ENCODE measurements around the gene IFIT2. TPM values are rescaled to one million over a fixed set of nuclear protein-coding genes. Genes with fewer than 3 reads are reported as not detected.
"Not testable (repeated sequence)": the region's sequence is repeated elsewhere in the genome, so short reads cannot be mapped to it uniquely, and the experiment has no call there.

The IFIT2 gene, protein sequence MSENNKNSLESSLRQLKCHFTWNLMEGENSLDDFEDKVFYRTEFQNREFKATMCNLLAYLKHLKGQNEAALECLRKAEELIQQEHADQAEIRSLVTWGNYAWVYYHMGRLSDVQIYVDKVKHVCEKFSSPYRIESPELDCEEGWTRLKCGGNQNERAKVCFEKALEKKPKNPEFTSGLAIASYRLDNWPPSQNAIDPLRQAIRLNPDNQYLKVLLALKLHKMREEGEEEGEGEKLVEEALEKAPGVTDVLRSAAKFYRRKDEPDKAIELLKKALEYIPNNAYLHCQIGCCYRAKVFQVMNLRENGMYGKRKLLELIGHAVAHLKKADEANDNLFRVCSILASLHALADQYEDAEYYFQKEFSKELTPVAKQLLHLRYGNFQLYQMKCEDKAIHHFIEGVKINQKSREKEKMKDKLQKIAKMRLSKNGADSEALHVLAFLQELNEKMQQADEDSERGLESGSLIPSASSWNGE
- polyA plus RNA-seq (ENCODE audit: low read depth in 6 of 6): 10 to 100 TPM in 5 of 6 donors, 1 to 10 TPM in 1; 9.4 to 22.7 (median 14.0) TPM

DNA sequence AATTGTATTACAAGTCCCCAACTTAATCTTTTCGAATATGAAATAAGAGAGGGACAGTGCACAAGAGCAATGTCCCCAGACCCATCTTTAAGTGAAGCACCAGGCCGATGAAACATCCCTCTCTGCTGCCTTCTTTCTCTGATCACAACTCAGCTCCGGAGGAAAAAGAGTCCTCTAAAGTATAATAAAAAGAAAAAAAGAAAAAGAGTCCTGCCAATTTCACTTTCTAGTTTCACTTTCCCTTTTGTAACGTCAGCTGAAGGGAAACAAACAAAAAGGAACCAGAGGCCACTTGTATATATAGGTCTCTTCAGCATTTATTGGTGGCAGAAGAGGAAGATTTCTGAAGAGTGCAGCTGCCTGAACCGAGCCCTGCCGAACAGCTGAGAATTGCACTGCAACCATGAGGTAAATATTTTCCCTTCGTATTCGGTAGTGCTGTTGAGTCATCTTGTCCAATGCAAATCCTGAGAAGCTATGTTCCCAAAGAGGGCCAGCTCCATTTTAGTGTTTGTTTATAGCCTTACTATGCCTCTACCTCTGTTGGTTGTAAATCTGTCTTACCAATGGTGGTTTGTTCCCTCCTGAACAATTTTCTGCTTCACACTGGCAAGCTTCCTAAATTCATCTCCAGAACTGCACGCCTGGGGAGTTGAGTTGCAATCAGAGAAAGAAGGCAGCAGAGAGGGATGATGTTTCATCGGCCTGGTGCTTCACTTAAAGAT is at the start of gene IFIT2:
TSS of gene IFIT2 (plus strand) at position 326 of the 725 bp plus-strand sequence. CDS start at position 404, 78 bp downstream.
- H3K36me3 Mint-ChIP-seq: peaks cover 13 to 15% of the 10 kb centered on the region in 2 donors
- peak within 1 kb of the TSS; percentile 94 to 99 (median 98) for H3K27ac Mint-ChIP-seq
- peaks cover 0 to 9% (median 6%) of the 10 kb centered on the region in 7 donors for H3K9me3 Mint-ChIP-seq
- no peaks in the 10 kb centered on the region for H3K27me3 Mint-ChIP-seq
- peaks cover 38 to 58% (median 56%) of the 10 kb centered on the region in 3 donors for H3K4me1 Mint-ChIP-seq
- ATAC-seq (ENCODE audit: low read depth in 2 of 2) (peak; percentile 91 to 93), DNase-seq (peak; percentile 75)
- peak within 1 kb of the TSS; percentile 89 to 98 (median 96) for H3K4me3 Mint-ChIP-seq

DNA sequence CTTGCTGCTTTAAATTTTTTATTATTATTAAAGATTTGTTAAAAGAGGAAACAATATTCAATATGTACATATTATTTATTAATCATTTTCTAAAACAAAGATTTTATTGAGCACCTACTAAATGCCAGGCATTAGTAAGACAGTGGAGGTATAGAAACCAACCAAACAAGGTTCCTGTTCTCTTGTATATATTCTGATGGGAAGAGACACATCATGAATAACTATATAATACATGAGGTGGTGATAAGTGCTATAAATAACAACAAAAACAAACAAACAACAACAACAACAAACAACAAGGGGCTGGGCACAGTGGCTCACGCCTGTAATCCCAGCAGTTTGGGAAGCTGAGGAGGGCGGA is 49.6 kb upstream of the IFIT2 start:
- peaks cover 0 to 2% (median 0%) of the 10 kb centered on the region in 3 donors for H3K27me3 Mint-ChIP-seq
- no peak for DNase-seq
- peak overlapping the region in 4 of 8 donors; percentile 37 to 99 (median 92) for H3K4me3 Mint-ChIP-seq
- H3K36me3 Mint-ChIP-seq: peaks cover 7 to 12% of the 10 kb centered on the region in 2 donors
- ATAC-seq (ENCODE audit: low read depth in 2 of 2): no peak
- peaks cover 6 to 18% (median 12%) of the 10 kb centered on the region in 7 donors for H3K9me3 Mint-ChIP-seq
- H3K27ac Mint-ChIP-seq: peak overlapping the region in 3 of 6 donors; percentile 57 to 89 (median 83)
- H3K4me1 Mint-ChIP-seq: peaks cover 20 to 28% (median 27%) of the 10 kb centered on the region in 3 donors

- H3K36me3 Mint-ChIP-seq: peaks cover 7 to 12% of the 10 kb centered on the region in 2 donors
- H3K27me3 Mint-ChIP-seq; H3K4me3 Mint-ChIP-seq; DNase-seq; ATAC-seq (ENCODE audit: low read depth in 2 of 2): not testable (repeated sequence)
- peak overlapping the region in 2 of 6 donors; percentile 24 to 56 for H3K27ac Mint-ChIP-seq
- peaks cover 11 to 12% (median 12%) of the 10 kb centered on the region in 3 donors for H3K4me1 Mint-ChIP-seq
- peaks cover 6 to 18% (median 12%) of the 10 kb centered on the region in 7 donors for H3K9me3 Mint-ChIP-seq
Observed at GRCh38 chr10:89255091-89255579, 46.7 kb upstream of the IFIT2 start.

DNA sequence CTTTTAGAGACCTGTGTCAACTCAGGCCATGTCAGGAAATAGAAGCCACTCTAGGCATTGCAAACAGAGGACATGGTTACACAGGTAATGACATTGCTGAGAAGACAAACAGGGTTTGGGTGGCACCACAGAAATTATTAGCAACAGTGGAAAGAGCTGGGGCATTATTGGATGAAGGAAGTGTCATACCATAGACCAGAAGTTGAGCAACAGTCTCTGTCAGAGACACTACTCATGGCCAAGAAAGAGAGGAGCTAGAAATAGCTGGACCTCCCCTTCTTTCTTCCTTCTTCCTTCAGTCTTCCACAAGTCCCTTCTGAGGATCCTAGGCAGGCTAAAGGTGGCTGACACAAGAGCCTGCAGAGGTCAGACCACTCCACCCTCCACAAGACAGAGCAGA is 46.1 kb upstream of the IFIT2 start:
- Mint-ChIP-seq H3K4me1 (peaks cover 9 to 12% (median 11%) of the 10 kb centered on the region in 3 donors), H3K4me3 (no peak overlapping the region), H3K36me3 (peaks cover 7 to 12% of the 10 kb centered on the region in 2 donors), H3K27me3 (peaks cover 0 to 5% (median 0%) of the 10 kb centered on the region in 3 donors), H3K27ac (peak overlapping the region in 2 of 6 donors; percentile 1 to 56), H3K9me3 (peaks cover 6 to 18% (median 12%) of the 10 kb centered on the region in 7 donors)
- no peak for DNase-seq
- ATAC-seq (ENCODE audit: low read depth in 2 of 2): no peak

DNA sequence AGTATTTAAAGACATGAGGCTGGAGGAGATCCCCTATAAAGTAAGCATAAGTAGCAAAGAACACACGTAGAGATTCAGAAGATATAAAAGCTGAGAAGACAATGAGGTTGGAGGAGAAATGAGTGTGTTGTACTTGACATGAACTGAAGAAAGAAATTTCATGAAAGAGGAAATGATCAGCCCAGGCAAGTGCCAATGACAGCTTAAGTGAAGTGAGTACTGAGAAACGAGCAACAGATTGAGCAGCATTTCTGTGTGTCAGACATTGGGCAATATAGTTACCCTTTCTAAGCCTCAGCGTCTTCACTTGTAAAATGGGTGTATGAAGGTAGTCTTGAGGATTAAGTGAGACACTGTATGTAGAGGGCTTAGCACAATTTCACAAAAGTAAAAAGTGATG is 45.5 kb upstream of the IFIT2 start:
- Mint-ChIP-seq H3K9me3 (peaks cover 6 to 18% (median 12%) of the 10 kb centered on the region in 7 donors), H3K4me3 (no peak overlapping the region), H3K36me3 (peaks cover 7 to 12% of the 10 kb centered on the region in 2 donors), H3K27ac (no peak overlapping the region), H3K27me3 (peaks cover 0 to 5% (median 0%) of the 10 kb centered on the region in 3 donors), H3K4me1 (peaks cover 4 to 7% (median 5%) of the 10 kb centered on the region in 3 donors)
- no peak for DNase-seq
- no peak for ATAC-seq (ENCODE audit: low read depth in 2 of 2)

DNA sequence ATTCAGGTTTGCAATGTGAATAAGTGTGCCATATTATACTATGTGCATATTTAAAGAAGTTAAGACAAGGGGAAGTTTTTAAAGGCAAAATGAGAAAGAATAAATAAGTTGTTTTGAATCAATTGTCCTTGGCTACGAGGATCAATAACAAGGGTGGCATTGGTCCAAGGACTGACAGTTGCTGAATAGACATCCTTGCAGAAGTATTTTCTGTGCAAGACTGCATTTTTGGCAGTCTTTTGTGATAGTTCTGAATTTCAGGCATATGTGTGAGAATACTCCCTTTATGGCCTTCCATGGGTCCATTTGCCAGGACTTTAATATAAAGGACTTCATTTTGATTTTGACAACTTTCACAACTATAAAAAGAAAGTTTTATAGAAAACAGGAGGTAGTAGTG is 44.9 kb upstream of the IFIT2 start:
- no peak for DNase-seq
- ATAC-seq (ENCODE audit: low read depth in 2 of 2): no peak
- H3K27ac Mint-ChIP-seq: no peak overlapping the region
- H3K4me1 Mint-ChIP-seq: peaks cover 4 to 7% (median 5%) of the 10 kb centered on the region in 3 donors
- H3K27me3 Mint-ChIP-seq: peaks cover 0 to 5% (median 0%) of the 10 kb centered on the region in 3 donors
- no peak overlapping the region for H3K4me3 Mint-ChIP-seq
- peaks cover 6 to 18% (median 12%) of the 10 kb centered on the region in 7 donors for H3K9me3 Mint-ChIP-seq
- H3K36me3 Mint-ChIP-seq: peaks cover 7 to 12% of the 10 kb centered on the region in 2 donors

- Mint-ChIP-seq H3K27me3 (peaks cover 0 to 5% (median 0%) of the 10 kb centered on the region in 3 donors), H3K27ac (peak overlapping the region in 1 of 6 donors; percentile 64), H3K4me3 (no peak overlapping the region), H3K4me1 (peaks cover 0 to 7% (median 5%) of the 10 kb centered on the region in 3 donors), H3K36me3 (peaks cover 7 to 12% of the 10 kb centered on the region in 2 donors), H3K9me3 (peaks cover 6 to 18% (median 12%) of the 10 kb centered on the region in 7 donors)
- ATAC-seq (ENCODE audit: low read depth in 2 of 2) (no peak), DNase-seq (no peak)
Observed at GRCh38 chr10:89257581-89257980, 44.3 kb upstream of the IFIT2 start.

- H3K27ac Mint-ChIP-seq: no peak overlapping the region
- ATAC-seq (ENCODE audit: low read depth in 2 of 2): no peak
- no peak overlapping the region for H3K4me3 Mint-ChIP-seq
- peaks cover 6 to 17% (median 11%) of the 10 kb centered on the region in 7 donors for H3K9me3 Mint-ChIP-seq
- DNase-seq: no peak
- peaks cover 0 to 7% (median 5%) of the 10 kb centered on the region in 3 donors for H3K4me1 Mint-ChIP-seq
- H3K36me3 Mint-ChIP-seq: peaks cover 7 to 12% of the 10 kb centered on the region in 2 donors
- peaks cover 0 to 5% (median 0%) of the 10 kb centered on the region in 3 donors for H3K27me3 Mint-ChIP-seq
Observed at GRCh38 chr10:89258881-89259280, 43.0 kb upstream of the IFIT2 start.

GRCh38 chr10:89262086-89263051 is 39.5 kb upstream of the IFIT2 start:
- Mint-ChIP-seq H3K4me3 (no peak overlapping the region), H3K4me1 (peaks cover 0 to 7% (median 5%) of the 10 kb centered on the region in 3 donors), H3K9me3 (peaks cover 0 to 4% (median 0%) of the 10 kb centered on the region in 7 donors), H3K36me3 (no peaks in the 10 kb centered on the region), H3K27me3 (peaks cover 0 to 1% (median 0%) of the 10 kb centered on the region in 3 donors), H3K27ac (peak overlapping the region in 1 of 6 donors; percentile 65)
- no peak for ATAC-seq (ENCODE audit: low read depth in 2 of 2)
- DNase-seq: no peak

DNA sequence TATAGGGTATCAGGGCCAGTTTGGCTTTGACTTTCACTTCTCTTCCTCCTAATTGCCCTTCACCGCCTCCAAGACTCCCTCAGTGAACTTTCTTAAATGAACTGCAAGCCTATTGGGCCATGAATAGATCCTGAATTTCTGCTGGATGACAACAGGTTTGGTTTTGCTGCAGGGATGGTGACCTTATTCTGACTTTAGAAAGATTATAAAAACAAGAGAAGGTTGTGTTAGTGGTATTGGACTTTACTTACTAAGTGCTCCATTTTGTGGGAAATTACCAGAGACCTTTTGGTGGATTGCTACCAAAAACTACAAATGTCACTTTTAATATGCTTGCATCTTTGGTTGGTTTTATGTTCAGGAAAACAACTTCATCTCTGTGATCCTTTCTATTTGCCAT is 38.8 kb upstream of the IFIT2 start:
- no peak for ATAC-seq (ENCODE audit: low read depth in 2 of 2)
- no peak for DNase-seq
- H3K27me3 Mint-ChIP-seq: no peaks in the 10 kb centered on the region
- no peak overlapping the region for H3K4me3 Mint-ChIP-seq
- no peaks in the 10 kb centered on the region for H3K36me3 Mint-ChIP-seq
- peaks cover 0 to 7% (median 5%) of the 10 kb centered on the region in 3 donors for H3K4me1 Mint-ChIP-seq
- no peak overlapping the region for H3K27ac Mint-ChIP-seq
- peaks cover 0 to 4% (median 0%) of the 10 kb centered on the region in 7 donors for H3K9me3 Mint-ChIP-seq

- peaks cover 0 to 4% (median 0%) of the 10 kb centered on the region in 7 donors for H3K9me3 Mint-ChIP-seq
- no peaks in the 10 kb centered on the region for H3K36me3 Mint-ChIP-seq
- ATAC-seq (ENCODE audit: low read depth in 2 of 2) (no peak), DNase-seq (no peak)
- no peaks in the 10 kb centered on the region for H3K27me3 Mint-ChIP-seq
- H3K4me1 Mint-ChIP-seq: peaks cover 0 to 7% (median 5%) of the 10 kb centered on the region in 3 donors
- no peak overlapping the region for H3K4me3 Mint-ChIP-seq
- no peak overlapping the region for H3K27ac Mint-ChIP-seq
Observed at GRCh38 chr10:89263531-89263930, 38.3 kb upstream of the IFIT2 start.
